ENCODE data around the gene MSN. TPM values are rescaled to one million over a fixed set of nuclear protein-coding genes. Genes with fewer than 3 reads are reported as not detected.
"Not testable (repeated sequence)": the region's sequence is repeated elsewhere in the genome, so short reads cannot be mapped to it uniquely, and the experiment has no call there.

MSN gene
- total RNA-seq, 1 donor from 2014 or later = 139 TPM

DNA sequence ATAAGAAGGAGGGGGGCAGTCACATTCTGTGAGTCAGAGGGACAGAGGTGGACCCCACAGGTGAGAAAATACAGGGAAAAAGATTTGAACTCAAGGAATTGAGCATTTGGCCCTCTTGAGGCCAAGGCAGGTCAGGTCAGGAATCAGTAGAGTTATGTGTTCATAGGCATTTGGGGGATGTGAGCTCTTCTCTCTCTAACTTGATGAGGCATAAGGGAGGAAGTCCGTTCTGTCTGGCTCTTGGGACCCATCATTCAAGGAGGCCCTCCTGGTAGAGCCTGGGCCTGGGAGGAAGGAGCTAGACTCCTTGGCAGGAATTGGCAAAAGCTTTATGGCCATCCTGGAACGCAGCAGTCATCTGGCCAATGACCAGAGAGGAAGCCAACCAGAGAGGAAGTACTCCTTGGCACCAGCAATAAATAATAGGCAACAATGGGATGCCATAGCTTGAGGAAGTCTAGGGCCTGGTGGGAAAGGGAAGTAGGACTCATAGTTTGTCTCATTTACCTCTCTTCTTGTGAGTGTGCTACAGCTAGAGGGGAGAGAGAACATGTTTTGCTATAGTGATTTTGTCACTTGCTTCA, 53.0 kb downstream of the MSN start:
- ATAC-seq = peak; percentile 53

DNA sequence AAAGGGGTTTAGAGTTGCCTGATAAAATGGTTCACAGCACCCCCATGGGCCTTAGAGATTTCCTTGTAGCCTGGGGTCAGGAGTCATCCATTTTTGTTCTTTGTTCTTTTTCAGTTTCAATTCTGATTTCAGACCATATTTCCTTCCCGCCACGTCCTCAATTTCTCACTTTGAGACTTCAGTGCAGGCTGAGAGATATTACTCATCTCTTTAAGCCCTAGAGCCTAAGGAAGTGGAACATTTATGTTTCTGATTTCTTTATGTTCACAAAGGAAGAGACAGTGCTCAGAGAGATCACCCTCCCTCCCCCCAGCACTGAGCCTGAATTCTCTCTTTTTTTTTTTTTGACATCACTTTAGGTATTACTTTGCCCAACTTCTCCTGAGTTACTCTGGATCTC, 56.3 kb downstream of the MSN start:
- peak; percentile 58 for ATAC-seq

DNA sequence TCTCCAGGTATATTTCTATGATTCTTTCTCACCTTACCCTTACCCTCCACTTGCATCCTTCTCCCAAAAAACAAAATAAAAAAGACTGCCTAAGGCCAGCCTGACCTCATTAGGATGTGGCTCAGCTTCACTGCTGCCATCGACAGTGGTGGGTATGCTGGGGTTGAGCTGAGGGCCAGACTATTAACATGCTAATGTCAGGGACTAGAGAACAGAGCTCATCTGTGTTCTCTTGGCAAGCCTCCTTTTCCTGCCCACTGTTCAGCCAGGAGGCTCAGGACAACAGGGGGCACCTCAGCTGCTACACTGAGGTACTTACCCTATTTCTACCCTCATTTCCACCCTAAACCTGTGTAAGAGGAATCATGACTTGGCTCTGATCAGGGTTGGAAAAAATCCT, 59.3 kb downstream of the MSN start:
- ATAC-seq = no peak

DNA sequence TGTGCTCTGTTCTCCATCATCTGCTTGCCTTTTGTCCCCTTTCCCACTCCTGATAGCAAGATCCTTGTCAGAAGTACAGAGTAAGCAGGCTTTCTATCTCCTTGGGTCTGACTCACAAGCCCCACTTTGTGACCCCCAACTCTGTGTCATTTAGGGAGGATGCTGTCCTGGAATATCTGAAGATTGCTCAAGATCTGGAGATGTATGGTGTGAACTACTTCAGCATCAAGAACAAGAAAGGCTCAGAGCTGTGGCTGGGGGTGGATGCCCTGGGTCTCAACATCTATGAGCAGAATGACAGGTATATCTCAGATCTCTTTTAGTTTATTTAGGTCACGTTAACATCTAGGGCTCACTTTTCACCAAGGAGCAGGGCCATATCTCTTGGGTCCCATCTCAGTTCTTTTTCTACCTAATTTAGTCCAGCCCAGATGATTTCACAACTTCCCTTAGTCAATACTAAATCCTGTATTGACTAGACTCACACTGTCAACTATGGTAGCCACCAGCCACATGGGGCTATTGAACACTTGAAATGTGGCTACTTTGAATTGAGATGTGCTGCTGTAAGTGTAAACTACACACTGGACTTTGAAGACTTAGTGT, 64.3 kb downstream of the MSN start:
- ATAC-seq = no peak

DNA sequence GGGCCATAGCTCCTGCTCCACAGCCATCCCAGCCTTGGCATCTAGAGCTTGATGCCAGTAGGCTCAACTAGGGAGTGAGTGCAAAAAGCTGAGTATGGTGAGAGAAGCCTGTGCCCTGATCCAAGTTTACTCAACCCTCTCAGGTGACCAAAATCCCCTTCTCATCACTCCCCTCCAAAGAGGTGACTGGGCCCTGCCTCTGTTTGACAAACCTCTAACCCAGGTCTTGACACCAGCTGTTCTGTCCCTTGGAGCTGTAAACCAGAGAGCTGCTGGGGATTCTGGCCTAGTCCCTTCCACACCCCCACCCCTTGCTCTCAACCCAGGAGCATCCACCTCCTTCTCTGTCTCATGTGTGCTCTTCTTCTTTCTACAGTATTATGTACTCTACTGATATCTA, 73.5 kb downstream of the MSN start:
- no peak for ATAC-seq

DNA sequence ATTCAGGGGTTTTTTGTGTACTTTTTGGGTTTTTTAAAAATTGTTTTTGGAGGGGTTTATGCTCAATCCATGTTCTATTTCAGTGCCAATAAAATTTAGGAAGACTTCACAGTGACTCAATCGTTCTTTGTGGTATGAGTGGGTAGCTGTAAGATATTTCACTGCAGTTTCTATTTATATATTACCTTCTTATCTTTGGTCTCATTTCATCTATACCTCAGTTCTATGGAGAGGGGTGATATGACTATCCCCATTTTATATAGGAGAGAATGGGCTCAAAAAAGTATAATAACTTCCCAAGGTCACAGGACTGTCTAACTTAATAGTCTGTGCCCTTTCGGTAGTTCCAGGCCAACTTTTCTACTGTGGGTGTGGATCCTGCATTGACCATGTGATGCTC, 74.4 kb downstream of the MSN start:
- no peak for ATAC-seq

DNA sequence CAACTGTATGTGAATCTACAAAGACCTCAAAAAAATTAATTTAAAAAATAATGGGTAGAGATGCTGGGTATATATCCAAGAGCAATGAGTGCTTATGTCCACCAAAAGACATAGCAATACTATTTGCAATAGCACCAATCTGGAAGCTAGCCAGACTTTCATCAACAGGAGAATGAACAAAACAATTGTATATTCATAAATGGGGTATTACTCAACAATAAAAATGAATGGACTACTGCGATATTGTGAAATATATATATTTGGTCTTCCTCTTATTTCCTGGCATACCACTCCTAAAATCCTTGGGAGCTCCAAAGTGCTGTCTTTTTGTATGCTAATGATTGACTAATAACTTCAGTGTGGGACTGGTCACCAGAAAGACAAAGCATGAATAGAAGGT, 77.5 kb downstream of the MSN start:
- peak; percentile 34 for ATAC-seq

DNA sequence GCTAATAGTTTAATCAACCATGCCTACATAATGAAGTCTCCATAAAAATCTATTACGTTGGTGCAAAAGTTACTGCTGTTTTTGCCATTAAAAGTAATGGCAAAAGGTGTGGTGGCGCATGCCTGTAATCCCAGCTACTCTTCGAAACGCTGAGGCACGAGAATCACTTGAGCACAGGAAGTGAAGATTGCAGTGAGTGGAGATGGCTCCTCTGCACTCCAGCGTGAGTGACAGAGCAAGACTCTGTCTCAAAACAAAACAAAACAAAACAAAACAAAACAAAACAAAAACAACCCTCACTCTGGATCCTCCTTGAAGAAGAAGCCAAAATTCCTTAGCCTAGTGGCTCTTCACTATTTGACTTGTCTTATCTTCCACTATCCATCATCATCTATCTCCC, 78.0 kb downstream of the MSN start:
- ATAC-seq = no peak

DNA sequence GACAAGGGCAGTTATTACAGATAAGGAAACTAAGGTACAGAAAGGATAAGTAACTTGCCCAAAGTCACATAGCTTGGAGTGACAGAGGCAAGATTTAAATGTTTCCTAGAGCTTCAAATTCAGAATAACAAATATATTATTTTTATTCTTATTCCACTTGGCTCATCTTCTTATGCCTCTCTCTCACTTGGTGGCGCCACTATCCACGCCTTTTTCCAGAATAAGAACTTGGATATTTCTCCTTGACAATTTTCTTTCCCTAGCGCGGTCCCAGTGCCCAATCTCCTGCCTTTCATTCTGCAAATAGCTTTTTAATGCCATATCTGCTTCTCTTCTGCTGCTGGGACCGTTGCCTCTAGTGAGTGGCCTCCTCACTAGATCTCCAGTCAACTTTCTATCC, 78.5 kb downstream of the MSN start:
- ATAC-seq = no peak

DNA sequence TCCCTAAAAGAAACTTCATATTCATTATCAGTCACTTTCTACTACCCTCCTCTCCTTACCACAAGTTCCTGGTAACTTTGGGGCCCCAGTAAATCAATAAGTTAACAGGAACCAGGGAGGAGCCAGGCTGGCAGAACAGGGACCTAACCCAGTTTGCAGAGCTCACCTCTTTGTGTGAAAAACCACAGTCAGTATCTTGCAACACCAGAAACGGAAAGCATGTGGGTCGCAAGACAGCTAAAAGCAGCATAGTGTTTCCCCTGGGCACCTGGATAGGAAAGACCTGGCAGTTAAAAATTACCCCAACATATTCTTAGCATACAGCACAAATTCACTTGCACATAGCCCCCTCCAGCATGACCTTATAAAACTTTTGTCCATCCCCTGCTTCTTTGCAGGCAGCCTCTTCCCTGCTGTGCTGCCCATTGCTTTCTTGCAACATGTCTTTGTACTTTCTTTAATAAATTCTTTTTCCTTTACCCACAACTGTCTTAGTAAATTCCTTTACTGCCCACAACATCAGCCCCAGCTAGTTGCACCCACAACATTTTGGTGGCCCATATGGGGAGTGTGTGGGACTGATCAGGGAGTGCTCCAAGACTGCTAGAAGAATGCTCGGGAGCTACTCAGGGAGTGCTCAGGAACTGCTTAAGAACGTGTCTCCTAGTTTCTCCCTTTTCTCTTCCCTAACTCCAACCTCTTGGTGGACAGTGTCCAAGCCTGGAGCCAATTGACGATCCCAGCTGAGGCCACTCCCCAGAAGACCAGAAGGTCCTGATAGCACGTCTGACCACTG, 83.4 kb downstream of the MSN start:
- ATAC-seq = no peak

DNA sequence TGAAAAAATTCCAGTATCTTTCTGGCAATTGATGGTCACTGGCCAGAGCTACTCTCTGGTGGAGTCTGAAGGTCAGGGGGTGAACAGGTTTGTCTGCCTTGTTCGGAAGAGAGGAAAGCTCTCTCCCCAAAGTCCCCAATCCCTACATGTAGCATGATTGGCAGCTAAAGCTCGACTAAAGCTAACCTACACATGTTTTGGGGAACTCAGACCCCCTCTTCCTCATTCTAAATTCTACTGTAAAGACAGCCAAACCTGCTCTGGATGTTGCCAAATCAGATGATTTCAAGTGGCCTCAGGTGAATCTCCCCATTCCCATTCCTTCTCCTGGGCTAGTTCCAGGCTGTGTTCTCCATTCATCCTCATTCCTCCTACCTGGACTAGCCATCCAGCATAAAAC, 84.1 kb downstream of the MSN start:
- ATAC-seq = no peak

DNA sequence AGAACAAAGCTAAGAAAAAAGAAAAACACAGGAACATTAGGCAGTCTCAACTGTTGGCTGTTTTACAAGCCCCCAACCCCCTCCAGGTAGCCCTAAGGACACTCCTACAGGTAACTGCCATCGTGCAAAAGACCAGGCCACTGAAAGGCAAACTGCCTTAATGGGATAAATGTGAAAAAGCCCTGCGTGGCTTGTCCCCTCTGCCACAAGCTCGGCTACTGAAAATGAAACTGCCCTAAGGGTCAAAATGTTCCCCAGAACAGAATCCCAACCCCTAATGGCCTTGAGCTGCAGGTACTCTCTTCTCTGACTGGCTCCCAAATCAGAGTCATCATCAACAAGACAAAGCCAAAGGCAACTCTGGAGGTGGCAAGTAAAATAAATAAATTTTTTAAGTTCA, 84.8 kb downstream of the MSN start:
- no peak for ATAC-seq

DNA sequence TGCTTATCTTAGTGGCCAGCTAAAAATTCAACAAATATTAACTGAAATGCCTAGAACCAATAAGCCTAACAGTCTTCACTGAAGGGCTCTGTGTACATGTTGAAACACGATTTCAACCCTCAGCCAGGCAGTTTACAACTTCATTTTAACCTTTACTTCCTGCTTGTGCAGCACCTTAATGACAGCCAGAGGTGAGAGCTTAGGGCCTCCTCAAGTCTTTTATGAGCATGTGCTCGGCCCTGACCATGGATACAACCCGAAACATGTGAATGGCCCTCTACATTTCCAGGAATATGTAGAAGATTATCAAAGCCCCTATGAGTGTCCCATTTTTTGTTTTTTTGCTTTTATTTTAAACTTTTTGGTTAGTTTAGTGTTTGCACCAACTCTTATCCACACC, 88.3 kb downstream of the MSN start:
- ATAC-seq = peak; percentile 68

DNA sequence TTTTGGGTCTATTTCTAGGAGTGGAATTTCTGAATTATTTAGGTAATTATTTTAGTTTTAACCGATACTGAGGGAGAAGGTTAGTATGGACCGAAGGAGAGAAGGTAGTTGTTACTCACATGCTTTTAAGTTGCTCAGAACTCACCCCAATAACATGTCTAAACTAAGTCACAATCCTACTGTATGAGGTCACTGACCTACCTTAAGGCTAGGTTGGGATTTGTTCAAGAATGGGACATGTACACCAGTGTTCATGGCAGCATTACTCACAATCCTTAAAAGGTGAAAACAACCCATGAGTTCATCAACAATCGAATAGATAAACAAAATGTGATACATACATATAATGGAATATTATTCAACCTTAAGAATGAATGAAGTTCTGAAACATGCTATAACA, 90.5 kb downstream of the MSN start:
- peak; percentile 95 for ATAC-seq

DNA sequence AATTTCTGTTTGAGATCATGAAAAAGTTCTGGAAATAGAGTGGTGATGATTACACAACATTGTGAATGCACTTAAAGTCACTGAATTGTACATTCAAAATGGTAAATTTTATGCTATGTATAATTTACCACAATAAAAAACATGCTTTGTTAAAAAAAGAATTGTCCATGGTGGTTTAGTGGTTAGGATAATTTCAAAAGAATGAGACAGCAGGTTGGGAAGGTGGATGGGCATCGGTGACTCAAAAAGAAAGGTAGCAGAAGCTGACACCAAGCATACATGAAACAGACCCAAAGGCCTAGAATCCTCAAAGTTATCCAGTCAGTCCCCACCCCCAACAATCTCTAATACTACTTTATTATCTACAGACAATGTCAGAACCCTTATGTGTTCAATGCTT, 91.1 kb downstream of the MSN start:
- no peak for ATAC-seq

DNA sequence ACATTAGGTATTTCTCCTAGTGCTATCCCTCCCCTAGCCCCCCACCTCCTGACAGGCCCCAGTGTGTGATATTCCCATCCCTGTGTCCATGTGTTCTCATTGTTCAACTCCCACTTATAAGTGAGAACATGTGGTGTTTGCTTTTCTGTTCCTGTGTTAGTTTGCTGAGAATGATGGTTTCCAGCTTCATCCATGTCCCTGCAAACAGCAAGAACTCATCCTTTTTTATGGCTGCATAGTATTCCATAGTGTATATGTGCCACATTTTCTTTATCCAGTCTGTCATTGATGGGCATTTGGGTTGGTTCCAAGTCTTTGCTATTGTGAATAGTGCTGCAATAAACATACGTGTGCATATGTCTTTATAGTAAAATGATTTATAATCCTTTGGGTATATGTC, 92.1 kb downstream of the MSN start:
- not testable (repeated sequence) for ATAC-seq

DNA sequence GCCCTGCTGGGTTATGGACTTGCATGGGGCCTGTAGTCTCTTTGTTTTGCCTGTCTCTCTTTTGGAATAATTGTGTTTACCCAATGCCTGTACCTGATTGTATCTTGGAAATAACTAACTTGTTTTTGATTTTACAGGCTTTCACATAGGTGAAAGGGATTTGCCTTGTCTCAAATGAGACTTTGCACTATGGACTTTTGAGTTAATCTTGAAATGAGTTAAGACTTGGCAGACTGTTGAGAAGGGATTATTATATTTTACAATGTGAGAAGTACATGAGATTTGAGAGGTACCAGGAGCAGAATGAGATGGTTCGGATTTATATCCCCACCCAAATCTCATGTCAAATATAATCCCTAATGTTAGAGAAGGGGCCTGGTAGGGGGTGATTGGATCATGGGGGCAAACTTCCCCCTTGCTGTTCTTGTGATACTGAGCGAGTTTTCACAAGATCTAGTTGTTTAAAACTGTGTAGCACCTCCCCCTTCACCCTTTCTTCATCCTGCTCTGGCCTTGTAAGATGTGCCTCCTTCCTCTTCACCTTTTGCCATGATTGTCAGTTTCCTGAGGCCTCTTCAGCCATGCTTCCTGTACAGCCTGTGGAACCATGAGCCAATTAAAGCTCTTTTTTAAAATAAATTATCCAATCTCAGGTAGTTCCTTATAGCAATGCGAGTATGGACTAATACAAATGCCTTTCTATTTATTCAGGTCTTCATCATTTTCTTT, 102.3 kb downstream of the MSN start:
- ATAC-seq = no peak

DNA sequence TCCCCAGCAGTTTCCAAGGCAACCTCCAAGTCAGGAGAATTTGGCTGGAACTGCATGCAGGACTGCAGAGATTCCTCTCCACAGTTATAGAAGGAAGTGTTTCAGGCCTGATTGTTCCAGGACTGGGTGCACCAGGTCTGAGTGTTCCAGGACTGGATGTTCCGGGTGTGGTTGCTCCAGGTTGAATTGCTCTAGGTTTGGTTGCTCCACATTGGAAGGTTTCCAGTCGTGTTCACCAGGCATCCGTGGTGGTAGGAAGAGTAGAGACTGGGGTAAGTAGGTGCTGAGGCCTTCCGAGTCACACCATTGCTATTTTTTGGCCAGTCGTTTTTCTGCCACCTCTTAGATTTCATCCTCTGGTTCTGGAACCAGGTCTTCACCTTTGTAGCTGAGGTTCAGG, 105.4 kb downstream of the MSN start:
- ATAC-seq = peak; percentile 58

DNA sequence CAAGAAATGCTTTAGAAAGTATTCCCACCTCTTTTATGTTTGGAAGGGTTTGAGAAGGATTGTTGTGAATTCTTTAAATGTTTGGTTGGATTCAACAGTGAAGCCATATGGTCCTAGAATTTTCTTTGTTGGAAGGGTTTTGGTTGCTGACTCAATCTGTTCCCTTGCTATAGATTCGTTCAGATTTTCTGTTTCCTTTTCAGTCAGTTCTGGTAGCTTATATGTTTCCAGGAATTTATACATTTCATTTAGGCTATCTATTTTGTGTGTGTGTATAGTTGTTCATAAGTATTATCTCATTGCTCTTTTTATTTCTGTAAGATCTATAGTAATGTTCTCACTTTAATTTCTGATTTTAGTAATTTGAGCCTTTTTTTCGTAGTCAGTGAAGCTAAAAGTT, 114.4 kb downstream of the MSN start:
- ATAC-seq = no peak

DNA sequence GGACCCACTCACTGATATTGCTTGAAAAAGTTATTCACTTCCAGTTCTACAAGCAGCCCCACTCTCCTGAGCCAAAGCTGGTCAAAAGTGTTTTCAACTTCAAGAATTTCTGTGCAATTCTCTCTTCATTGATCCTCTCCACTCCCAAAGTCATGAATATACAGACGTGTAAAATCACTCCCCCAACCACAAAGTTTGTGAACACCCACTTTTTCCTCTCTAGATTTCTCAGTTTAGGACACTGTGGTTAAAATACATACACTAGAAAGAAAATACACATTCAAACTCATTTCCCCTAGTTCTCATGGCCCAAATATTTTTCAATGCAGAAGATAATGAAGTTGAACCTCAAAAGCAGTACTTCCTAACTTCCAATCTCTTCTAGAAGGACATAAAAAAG, 116.3 kb downstream of the MSN start:
- no peak for ATAC-seq

Measured in esophagus mucosa (tissue), 1 donor.